Subcutaneous adipose tissue (tissue), 4 donors: ENCODE data around the gene PARP8. TPM values are rescaled to one million over a fixed set of nuclear protein-coding genes. Genes with fewer than 3 reads are reported as not detected.

Source experiments
- total RNA-seq, 4 donors: library from RNA; depleted of rRNA; stranded (reverse); fragments of >200 nt; gene quantifications; one replicate each; pipeline ENCODE4 v1.1.0, GENCODE V29; 2016
- TF ChIP-seq, protein P1 (sequence below): fragments of 450-650 bp; IDR thresholded peaks from one replicate; pipeline ENCODE4 v1.5.1; 2016; ENCODE audit warnings: low read depth, mild to moderate bottlenecking, control low read depth, antibody characterized with exemption, moderate library complexity

Gene PARP8
- total RNA-seq, 4 donors from 2014 or later: 9.4 to 39.3 (median 28.6) TPM

DNA sequence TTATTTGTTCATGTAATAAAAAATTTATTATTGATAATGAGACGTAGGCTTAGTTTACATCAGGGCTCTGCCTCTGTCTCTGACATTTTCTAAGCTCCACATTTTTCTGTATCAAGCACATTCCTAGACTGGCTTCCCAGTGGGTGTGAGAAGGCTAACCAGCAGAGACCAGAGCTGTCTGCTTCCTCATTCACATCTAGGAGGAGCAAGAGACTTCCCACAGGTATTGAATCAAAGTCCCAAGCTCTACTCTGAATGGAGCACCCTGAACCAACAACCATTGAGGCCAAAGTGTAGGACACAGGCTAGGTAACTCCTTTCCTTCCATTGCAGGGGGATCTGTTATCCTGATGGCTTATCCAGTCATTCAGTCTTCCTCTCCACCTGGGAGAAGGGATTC, 72.4 kb downstream of the PARP8 start:
- TF ChIP-seq, protein P1, sequence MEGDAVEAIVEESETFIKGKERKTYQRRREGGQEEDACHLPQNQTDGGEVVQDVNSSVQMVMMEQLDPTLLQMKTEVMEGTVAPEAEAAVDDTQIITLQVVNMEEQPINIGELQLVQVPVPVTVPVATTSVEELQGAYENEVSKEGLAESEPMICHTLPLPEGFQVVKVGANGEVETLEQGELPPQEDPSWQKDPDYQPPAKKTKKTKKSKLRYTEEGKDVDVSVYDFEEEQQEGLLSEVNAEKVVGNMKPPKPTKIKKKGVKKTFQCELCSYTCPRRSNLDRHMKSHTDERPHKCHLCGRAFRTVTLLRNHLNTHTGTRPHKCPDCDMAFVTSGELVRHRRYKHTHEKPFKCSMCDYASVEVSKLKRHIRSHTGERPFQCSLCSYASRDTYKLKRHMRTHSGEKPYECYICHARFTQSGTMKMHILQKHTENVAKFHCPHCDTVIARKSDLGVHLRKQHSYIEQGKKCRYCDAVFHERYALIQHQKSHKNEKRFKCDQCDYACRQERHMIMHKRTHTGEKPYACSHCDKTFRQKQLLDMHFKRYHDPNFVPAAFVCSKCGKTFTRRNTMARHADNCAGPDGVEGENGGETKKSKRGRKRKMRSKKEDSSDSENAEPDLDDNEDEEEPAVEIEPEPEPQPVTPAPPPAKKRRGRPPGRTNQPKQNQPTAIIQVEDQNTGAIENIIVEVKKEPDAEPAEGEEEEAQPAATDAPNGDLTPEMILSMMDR: no peak

- TF ChIP-seq, protein P1: no peak
Observed at GRCh38 chr5:50740832-50741231, 74.4 kb downstream of the PARP8 start.

GRCh38 chr5:50744776-50745175, 78.3 kb downstream of the PARP8 start:
- TF ChIP-seq, protein P1: no peak

GRCh38 chr5:50745221-50745910, 78.9 kb downstream of the PARP8 start:
- TF ChIP-seq, protein P1: no peak

DNA sequence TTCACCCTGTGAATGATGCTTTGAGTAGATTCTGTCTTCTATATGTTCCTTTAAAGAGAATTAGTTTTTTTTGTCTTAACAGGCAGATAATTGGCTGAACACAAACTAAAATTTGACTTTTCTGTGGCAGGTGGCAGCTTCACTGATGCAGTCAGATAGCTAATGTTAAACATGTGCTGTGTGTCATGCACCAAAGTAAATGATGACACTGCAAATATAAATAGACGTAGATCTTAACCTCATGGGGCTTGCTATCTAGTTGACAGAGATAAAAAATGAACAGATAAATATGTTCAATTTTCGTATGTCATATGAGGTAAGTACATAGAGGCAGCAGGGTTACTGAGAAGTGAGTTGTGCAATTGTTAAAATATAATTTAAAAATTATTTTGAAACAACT, 82.7 kb downstream of the PARP8 start:
- TF ChIP-seq, protein P1: no peak

GRCh38 chr5:50749873-50750272, 83.4 kb downstream of the PARP8 start:
- TF ChIP-seq, protein P1: no peak

GRCh38 chr5:50751064-50751657, 84.7 kb downstream of the PARP8 start:
- TF ChIP-seq, protein P1: no peak
